Endothelial cell of umbilical vein (primary cell): ENCODE results near the gene PRSS37.

Source experiments
- CTCF ChIP-seq, 2 donors: IDR thresholded peaks; 1 replicate in 1 of 2; 2 replicates in 1 of 2; pipeline ENCODE4 v1.5.1; 2011; ENCODE audit warnings: low read length in 2 of 2, mild to moderate bottlenecking in 2 of 2, moderate library complexity in 2 of 2, control low read depth in 1 of 2, inconsistent platforms in 1 of 2, low read depth in 1 of 2; ENCODE audit not compliant: insufficient read depth in 1 of 2; ENCODE audit errors: extremely low read depth in 1 of 2
- EZH2 ChIP-seq: IDR thresholded peaks from 2 replicates; pipeline ENCODE4 v1.6.1; 2012; ENCODE audit warnings: borderline replicate concordance, low read depth, mild to moderate bottlenecking, moderate library complexity, low read length, inconsistent platforms; ENCODE audit not compliant: severe bottlenecking
- POLR2A ChIP-seq: IDR thresholded peaks from 2 replicates; pipeline ENCODE4 v1.6.1; 2012; ENCODE audit warnings: low read depth, mild to moderate bottlenecking, control low read depth, low read length
- POLR2AphosphoS5 ChIP-seq: IDR thresholded peaks from 2 replicates; pipeline ENCODE4 v1.6.1; 2012; ENCODE audit warnings: low read depth, mild to moderate bottlenecking, control low read depth, low read length, moderate library complexity; ENCODE audit not compliant: insufficient read depth

- TF ChIP-seq CTCF (IDR thresholded peaks at IDR 0.05; ENCODE audit: extremely low read depth in 1 of 2, insufficient read depth in 1 of 2, low read depth in 1 of 2, low read length in 2 of 2) = no peak
- no peak for TF ChIP-seq POLR2AphosphoS5
- no peak for TF ChIP-seq EZH2
- TF ChIP-seq POLR2A = no peak
Observed at GRCh38 chr7:141837683-141838082, 3.6 kb downstream of the PRSS37 start.
